Cardiac muscle cell (in vitro differentiated cells and primary cell): Measurements from ENCODE around the gene ZBTB46. TPM values are rescaled to one million over a fixed set of nuclear protein-coding genes. Genes with fewer than 3 reads are reported as not detected.

Experiments used
- DNase-seq, 2 donors: peaks; one replicate each; pipeline versions ENCODE4 v3.0.0 to v3.0.0-alpha.2; 2010 to 2017; ENCODE audit warnings: low read depth in 1 of 2, low spot score in 1 of 2
- H3K27ac ChIP-seq: fragments of 200-600 bp; sonication (generic); 2 replicates; pipeline ENCODE4 v1.5.1; 2016
- H3K27me3 ChIP-seq: fragments of 200-600 bp; sonication (generic); 2 replicates; pipeline ENCODE4 v1.6.0; 2016; ENCODE audit warnings: control low read depth
- H3K36me3 ChIP-seq: fragments of 200-600 bp; sonication (generic); 2 replicates; pipeline ENCODE4 v1.5.1; 2016; ENCODE audit warnings: control low read depth
- H3K4me1 ChIP-seq: fragments of 200-600 bp; sonication (generic); 2 replicates; pipeline ENCODE4 v1.8.1; 2017; ENCODE audit warnings: low read depth, mild to moderate bottlenecking, mixed run types
- H3K4me3 ChIP-seq: fragments of 200-600 bp; sonication (generic); 2 replicates; pipeline ENCODE4 v1.5.1; 2016; ENCODE audit warnings: mild to moderate bottlenecking
- H3K9me3 ChIP-seq: fragments of 200-600 bp; sonication (generic); 2 replicates; pipeline ENCODE4 v1.5.1; 2017; ENCODE audit warnings: low read depth, mild to moderate bottlenecking, control low read depth
- CTCF ChIP-seq: IDR thresholded peaks from 2 replicates; pipeline ENCODE4 v1.5.1; 2012; ENCODE audit warnings: low read depth, mild to moderate bottlenecking, low read length
- polyA plus RNA-seq: library from polyadenylated mRNA; unstranded; fragments of >200 nt; fragmentation: Nextera tagmentation; extraction: Ambion mirVana; gene quantifications from 2 replicates; pipeline ENCODE4 v1.2.1, GENCODE V29; 2016
- total RNA-seq: library from RNA; depleted of rRNA; stranded (reverse); fragments of >200 nt; gene quantifications from 2 replicates; pipeline ENCODE4 v1.2.3, GENCODE V29; 2016

ZBTB46 gene
- total and polyA plus RNA-seq, 2 experiments from 2014 or later: 24.1 to 53.4 TPM

- no peaks in the 10 kb centered on the region for H3K36me3 ChIP-seq
- no peaks in the 10 kb centered on the region for H3K9me3 ChIP-seq
- DNase-seq: no peak
- H3K27me3 ChIP-seq: no peaks in the 10 kb centered on the region
- H3K4me3 ChIP-seq: no peak overlapping the region
- H3K4me1 ChIP-seq: peaks cover 6% of the 10 kb centered on the region
- no peak for TF ChIP-seq CTCF
- H3K27ac ChIP-seq: no peak overlapping the region
Observed at GRCh38 chr20:63697357-63697867, 133.7 kb downstream of the ZBTB46 start.

- peak in 1 of 2 donors; percentile 39 for DNase-seq
- H3K4me3 ChIP-seq: no peak within 1 kb of the TSS
Observed at GRCh38 chr20:63696628-63697356, 134.3 kb downstream of the ZBTB46 start, which contains the start of gene TNFRSF6B. TSS of gene TNFRSF6B (plus strand) at chr20:63696652. CDS start at chr20:63696768, 116 bp downstream.

GRCh38 chr20:63696306-63696627 lies 134.8 kb downstream of the ZBTB46 start:
- Histone ChIP-seq H3K27ac (no peak overlapping the region), H3K36me3 (no peaks in the 10 kb centered on the region), H3K4me3 (no peak overlapping the region), H3K4me1 (peaks cover 6% of the 10 kb centered on the region), H3K27me3 (no peaks in the 10 kb centered on the region), H3K9me3 (no peaks in the 10 kb centered on the region)
- no peak for TF ChIP-seq CTCF
- peak; percentile 41 to 46 for DNase-seq

More at GRCh38 chr20:63696628-63697356, 134.3 kb downstream of the ZBTB46 start, which contains the start of gene TNFRSF6B:
- no peak for TF ChIP-seq CTCF
- Histone ChIP-seq H3K27me3 (no peaks in the 10 kb centered on the region), H3K36me3 (no peaks in the 10 kb centered on the region), H3K9me3 (no peaks in the 10 kb centered on the region), H3K4me1 (peaks cover 6% of the 10 kb centered on the region), H3K27ac (no peak within 1 kb of the TSS)

GRCh38 chr20:63695424-63696305 lies 135.4 kb downstream of the ZBTB46 start:
- no peak for TF ChIP-seq CTCF
- no peak overlapping the region for H3K27ac ChIP-seq
- no peak for DNase-seq
- H3K36me3 ChIP-seq: no peaks in the 10 kb centered on the region
- no peaks in the 10 kb centered on the region for H3K9me3 ChIP-seq
- no peaks in the 10 kb centered on the region for H3K27me3 ChIP-seq
- H3K4me1 ChIP-seq: peaks cover 6% of the 10 kb centered on the region
- H3K4me3 ChIP-seq: no peak overlapping the region

- no peaks in the 10 kb centered on the region for H3K27me3 ChIP-seq
- DNase-seq: no peak
- no peak for TF ChIP-seq CTCF
- peaks cover 6% of the 10 kb centered on the region for H3K4me1 ChIP-seq
- H3K36me3 ChIP-seq: no peaks in the 10 kb centered on the region
- no peak overlapping the region for H3K27ac ChIP-seq
- H3K9me3 ChIP-seq: no peaks in the 10 kb centered on the region
- H3K4me3 ChIP-seq: no peak overlapping the region
Observed at GRCh38 chr20:63694584-63695423, 136.3 kb downstream of the ZBTB46 start.
